Panc1 (cell line): Measurements from ENCODE around the gene HDAC3.

Experiments used
- POLR2AphosphoS5 ChIP-seq: IDR thresholded peaks from 2 replicates; pipeline ENCODE4 v1.6.1; 2012; ENCODE audit warnings: mild to moderate bottlenecking, low read depth, low read length, moderate library complexity
- TCF7L2 ChIP-seq: IDR thresholded peaks from 2 replicates; pipeline ENCODE4 v1.6.1; 2011; ENCODE audit warnings: mild to moderate bottlenecking, low read depth, low read length, inconsistent platforms
- TF ChIP-seq, protein P1 (sequence below): fragments of 450-650 bp; IDR thresholded peaks from 2 replicates; pipeline ENCODE4 v1.5.1; 2017; ENCODE audit warnings: mild to moderate bottlenecking
- TF ChIP-seq, protein P2 (sequence below), 2 experiments: IDR thresholded peaks; 2 replicates each; pipeline ENCODE4 v1.6.1; 2011 to 2012; ENCODE audit warnings: low read depth in 2 of 2, control low read depth in 1 of 2, low read length in 1 of 2, mild to moderate bottlenecking in 1 of 2, moderate library complexity in 1 of 2; ENCODE audit not compliant: insufficient read depth in 1 of 2

DNA sequence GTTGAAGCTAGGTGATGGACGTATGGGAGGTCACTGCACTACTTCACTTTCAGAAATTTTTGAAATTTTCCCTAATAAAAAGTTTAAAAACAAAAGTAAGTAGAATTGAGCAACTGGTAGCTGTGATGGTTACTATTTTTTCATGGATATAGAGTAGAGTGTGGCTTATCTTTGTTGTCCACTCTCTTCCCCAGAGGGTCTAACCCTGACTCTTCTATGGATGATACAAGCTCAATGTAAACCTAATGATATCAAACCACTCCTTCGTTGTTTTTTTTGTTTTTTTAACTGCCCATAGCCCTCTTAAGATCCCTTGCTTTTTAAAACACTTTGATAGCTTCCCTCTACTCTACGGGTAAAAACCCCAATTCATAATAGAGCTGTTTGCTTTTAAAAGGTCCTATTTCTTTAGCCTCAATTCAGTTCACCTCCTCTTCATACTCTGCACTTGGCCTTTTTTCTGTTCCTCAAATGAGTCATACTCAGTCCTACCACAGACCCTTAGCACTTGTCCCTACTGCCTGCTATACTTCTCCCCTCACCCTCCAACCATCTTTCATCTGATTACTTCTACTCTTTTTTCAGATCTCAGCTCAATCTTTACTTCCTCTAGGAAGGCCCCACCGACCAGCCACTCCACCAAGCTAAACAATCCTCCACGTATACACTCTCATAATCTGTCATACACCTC is 2.6 kb downstream of the HDAC3 start:
- TF ChIP-seq, protein P1, sequence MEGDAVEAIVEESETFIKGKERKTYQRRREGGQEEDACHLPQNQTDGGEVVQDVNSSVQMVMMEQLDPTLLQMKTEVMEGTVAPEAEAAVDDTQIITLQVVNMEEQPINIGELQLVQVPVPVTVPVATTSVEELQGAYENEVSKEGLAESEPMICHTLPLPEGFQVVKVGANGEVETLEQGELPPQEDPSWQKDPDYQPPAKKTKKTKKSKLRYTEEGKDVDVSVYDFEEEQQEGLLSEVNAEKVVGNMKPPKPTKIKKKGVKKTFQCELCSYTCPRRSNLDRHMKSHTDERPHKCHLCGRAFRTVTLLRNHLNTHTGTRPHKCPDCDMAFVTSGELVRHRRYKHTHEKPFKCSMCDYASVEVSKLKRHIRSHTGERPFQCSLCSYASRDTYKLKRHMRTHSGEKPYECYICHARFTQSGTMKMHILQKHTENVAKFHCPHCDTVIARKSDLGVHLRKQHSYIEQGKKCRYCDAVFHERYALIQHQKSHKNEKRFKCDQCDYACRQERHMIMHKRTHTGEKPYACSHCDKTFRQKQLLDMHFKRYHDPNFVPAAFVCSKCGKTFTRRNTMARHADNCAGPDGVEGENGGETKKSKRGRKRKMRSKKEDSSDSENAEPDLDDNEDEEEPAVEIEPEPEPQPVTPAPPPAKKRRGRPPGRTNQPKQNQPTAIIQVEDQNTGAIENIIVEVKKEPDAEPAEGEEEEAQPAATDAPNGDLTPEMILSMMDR = no peak
- TF ChIP-seq, protein P2, sequence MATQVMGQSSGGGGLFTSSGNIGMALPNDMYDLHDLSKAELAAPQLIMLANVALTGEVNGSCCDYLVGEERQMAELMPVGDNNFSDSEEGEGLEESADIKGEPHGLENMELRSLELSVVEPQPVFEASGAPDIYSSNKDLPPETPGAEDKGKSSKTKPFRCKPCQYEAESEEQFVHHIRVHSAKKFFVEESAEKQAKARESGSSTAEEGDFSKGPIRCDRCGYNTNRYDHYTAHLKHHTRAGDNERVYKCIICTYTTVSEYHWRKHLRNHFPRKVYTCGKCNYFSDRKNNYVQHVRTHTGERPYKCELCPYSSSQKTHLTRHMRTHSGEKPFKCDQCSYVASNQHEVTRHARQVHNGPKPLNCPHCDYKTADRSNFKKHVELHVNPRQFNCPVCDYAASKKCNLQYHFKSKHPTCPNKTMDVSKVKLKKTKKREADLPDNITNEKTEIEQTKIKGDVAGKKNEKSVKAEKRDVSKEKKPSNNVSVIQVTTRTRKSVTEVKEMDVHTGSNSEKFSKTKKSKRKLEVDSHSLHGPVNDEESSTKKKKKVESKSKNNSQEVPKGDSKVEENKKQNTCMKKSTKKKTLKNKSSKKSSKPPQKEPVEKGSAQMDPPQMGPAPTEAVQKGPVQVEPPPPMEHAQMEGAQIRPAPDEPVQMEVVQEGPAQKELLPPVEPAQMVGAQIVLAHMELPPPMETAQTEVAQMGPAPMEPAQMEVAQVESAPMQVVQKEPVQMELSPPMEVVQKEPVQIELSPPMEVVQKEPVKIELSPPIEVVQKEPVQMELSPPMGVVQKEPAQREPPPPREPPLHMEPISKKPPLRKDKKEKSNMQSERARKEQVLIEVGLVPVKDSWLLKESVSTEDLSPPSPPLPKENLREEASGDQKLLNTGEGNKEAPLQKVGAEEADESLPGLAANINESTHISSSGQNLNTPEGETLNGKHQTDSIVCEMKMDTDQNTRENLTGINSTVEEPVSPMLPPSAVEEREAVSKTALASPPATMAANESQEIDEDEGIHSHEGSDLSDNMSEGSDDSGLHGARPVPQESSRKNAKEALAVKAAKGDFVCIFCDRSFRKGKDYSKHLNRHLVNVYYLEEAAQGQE (IDR thresholded peaks at IDR 0.05; ENCODE audit: insufficient read depth in 1 of 2, low read depth in 2 of 2, low read length in 1 of 2) = no peak
- TF ChIP-seq TCF7L2 (no peak), POLR2AphosphoS5 (no peak)
